CD4-positive, alpha-beta T cell treated with Interleukin-2 at 100 ng/mL for 4 hours (primary cell): ENCODE data around the gene GRK5.

Source experiments
- DNase-seq: peaks from one replicate; pipeline ENCODE4 v3.0.0-alpha.2; 2020; ENCODE audit warnings: low spot score

GRK5 gene

GRCh38 chr10:119378737-119379067 lies 171.3 kb downstream of the GRK5 start:
- DNase-seq: no peak

- no peak for DNase-seq
Measured at GRCh38 chr10:119379466-119380071, 172.2 kb downstream of the GRK5 start.

GRCh38 chr10:119383174-119383856 lies 175.9 kb downstream of the GRK5 start:
- no peak for DNase-seq

DNA sequence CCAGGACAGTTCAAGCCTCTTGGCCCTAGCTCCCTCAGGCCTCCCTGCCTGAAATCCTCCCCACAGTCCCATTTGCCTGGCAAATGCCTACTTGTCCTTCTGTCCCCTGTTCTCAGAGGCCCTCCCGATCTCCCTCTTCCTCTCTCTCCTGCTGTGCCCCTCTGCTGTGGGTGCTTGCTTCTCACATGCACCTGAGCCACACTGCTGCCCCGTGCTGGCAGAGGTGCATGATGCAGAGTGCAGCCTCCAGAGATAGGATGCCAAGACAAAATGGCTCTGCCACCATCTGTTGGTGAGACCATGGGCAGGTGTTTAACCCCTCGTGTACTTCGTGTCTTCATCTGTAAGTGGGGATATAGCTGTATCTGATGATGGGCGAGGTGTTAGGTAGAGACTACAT lies 176.8 kb downstream of the GRK5 start:
- DNase-seq: no peak

GRCh38 chr10:119386666-119387065 lies 179.3 kb downstream of the GRK5 start:
- DNase-seq: no peak

- DNase-seq: no peak
Measured at GRCh38 chr10:119388849-119389345, 181.5 kb downstream of the GRK5 start.

- no peak for DNase-seq
Measured at GRCh38 chr10:119391440-119392251, 184.3 kb downstream of the GRK5 start.

DNA sequence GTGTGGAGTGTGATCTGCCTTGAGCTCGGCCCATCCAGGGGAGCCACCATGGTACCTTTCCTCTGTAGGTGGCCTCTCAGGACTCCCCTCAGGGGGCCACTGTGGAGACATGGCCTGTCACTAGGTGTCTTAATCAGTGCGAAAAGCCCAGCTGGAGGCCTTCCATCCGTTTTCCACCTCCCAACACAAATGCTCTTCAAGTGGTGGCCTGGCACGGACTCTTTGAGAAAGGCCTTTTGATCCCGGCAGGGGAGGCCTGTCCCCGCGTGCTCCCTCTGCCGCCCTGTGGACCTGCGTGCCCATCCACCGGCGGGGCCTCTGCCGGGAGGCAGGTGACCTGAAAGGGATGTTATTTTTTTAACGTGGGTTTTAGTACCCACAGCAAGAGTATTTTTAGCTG lies 185.6 kb downstream of the GRK5 start:
- no peak for DNase-seq

DNA sequence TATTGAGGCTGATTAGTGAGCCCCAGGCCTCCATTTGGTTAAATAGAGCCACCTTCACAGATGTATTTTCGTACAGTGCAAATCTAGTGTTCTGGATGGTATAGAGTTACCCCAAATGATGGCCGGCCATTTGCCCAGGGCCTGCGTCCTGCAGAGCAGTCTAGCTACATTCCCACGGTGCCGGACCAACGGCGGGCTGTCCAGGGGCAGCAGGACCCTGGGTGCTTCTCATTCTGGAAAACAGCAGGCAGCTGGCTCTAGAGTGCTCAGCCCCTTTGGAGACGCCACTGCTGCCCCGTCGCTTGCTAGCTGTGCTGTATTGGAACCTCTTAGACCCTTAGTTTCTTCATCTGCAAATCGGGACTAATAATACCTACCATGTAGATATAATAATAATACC lies 186.1 kb downstream of the GRK5 start:
- DNase-seq: no peak

GRCh38 chr10:119393845-119394244 lies 186.5 kb downstream of the GRK5 start:
- no peak for DNase-seq

GRCh38 chr10:119394657-119395279 lies 187.4 kb downstream of the GRK5 start:
- no peak for DNase-seq

DNA sequence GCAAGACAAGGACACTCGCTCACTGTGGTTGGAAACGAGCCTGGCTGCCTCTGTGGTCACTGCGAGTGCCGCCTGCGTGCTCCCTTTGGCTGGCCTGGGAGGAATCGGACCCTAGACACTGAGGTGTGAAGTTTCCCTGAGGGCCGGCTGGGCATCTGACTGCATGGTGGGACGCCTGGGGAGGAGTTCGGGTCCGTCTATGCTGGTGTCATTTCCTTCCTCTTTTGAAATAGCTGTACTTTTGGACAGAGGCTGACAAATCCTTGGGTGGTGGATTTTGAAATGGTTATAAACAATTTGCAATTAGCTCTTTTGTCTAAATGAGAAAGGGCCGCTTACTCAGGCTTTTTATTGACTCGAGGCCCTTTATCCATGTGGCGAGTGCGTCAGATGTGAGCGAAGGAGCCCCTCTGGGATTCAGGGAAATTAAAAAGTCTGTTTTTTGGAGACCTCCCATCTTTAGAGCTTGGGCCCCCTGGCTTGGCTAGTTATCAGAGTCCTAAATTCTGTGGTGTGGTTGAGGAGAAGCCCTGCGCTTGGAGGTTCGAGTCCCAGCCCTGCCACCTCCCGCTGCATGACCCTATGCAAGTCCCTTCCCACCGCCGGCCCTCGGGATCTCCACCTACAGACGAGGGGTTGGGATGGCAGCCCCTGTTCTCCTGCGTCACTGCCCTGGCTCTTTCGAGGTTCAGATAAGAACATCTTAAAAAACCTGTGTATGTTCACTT lies 188.1 kb downstream of the GRK5 start:
- DNase-seq: no peak

DNA sequence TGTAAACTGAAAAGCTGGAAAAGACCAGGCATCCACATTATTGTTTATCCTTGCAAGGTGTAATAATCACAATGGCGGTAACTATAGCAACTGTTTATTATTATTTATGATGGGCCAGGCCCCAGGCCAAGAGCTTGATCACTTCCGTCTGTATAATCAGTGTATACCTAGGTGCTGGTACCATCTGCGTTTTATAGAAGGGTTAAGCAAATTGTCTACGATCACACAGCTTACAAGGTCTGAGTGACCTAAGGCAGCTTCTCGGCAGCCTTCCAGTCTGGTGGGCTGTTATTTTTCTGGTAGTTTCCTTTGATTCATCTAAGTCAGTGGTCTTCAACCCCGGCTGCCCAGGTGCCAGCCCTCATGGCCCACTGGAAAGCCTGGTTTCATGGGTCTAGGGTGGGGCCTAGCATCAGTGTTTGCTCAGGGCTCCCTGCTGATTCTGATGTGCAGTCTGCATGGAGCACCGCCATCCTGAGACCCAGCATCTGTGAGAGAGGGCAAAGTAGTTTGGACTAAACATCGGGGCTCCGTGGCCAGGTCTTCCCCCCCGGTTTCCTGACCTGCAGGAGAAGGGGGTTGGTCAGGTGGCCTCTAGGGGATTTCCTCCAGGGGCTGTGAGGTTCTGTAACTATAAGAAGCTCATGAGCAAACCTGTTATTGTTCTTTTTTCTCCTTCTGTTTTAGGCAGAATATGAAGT lies 188.8 kb downstream of the GRK5 start:
- DNase-seq: no peak

- DNase-seq: no peak
Measured at GRCh38 chr10:119396709-119397071, 189.3 kb downstream of the GRK5 start.

- no peak for DNase-seq
Measured at GRCh38 chr10:119397416-119397815, 190.0 kb downstream of the GRK5 start.

- DNase-seq: no peak
Measured at GRCh38 chr10:119398996-119399395, 191.6 kb downstream of the GRK5 start.

DNA sequence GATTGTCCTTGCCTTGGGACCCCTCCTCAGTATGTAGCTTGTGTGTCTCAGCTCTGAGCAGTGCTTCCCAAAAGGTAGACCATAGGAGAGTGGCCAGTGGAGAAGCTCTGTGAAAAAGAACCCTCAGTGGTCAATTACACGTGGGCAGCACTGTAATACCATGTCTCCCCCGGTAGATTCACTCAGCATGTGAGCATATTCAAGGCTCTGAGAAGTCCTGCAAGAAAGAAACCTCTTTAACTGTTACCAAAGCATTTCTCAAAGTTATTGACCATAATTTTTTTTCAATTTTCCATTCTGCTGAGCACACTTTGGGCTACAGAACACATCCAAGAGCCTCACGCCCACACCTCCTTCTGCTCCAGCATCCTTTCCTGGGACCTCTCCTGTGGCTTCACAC lies 192.1 kb downstream of the GRK5 start:
- DNase-seq: no peak

DNA sequence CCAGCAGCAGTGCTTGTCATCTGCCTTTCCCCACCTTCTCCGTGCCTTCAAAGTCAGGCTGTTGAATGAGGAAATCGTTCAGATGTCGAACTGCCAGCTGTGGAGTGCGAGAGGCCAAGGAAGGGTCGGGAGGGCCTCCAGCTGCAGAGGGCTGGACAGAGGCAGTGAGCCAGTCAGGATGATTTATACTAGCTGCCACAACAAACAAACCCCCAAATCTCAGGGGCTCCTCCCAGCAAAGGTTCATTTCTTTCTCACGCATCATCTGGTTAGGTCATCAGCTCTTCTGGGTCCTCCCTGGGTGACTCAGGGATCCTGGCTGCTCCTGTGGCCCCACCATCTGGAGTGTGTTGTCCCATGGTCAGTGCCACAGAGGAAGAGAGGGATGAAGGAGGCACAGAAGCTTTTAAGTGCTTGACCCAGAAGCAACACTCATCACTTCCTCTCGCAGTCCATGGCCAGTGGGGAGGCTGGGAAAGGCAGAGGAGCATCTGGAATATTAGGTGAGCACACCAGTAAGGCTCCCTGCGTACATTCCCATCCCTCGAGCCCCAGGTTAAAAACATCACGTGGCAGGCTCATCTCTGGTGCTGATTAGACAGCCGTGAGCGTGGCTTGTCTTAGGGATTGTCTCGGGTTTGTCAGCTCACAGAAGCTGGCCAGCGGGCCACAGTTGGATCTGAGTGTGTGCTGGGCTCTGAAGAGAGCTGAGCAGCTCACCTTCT lies 194.5 kb downstream of the GRK5 start:
- no peak for DNase-seq

- DNase-seq: no peak
Measured at GRCh38 chr10:119403921-119404320, 196.6 kb downstream of the GRK5 start.

- DNase-seq: no peak
Measured at GRCh38 chr10:119404719-119405519, 197.5 kb downstream of the GRK5 start.
